WTC11 (cell line): ENCODE measurements around the gene ZNF57. TPM values are rescaled to one million over a fixed set of nuclear protein-coding genes. Genes with fewer than 3 reads are reported as not detected.

Source experiments
- ATAC-seq: fragments of 200-7000 bp; cut with Tn5 transposase; 2 replicates; pipeline ENCODE4 v1.10.0; 2021; ENCODE audit warnings: mild to moderate bottlenecking, moderate library complexity
- CTCF ChIA-PET: fragments of 300-600 bp; sonication (Branson Sonifier 250); formaldehyde crosslinking; loops from one replicate; lab custom pipeline; 2021; ENCODE audit warnings: antibody characterized with exemption; lab: Charles Lee
- POLR2A ChIA-PET: fragments of 350-600 bp; sonication (Branson Sonifier 250); formaldehyde crosslinking; loops from one replicate; lab custom pipeline; 2021; ENCODE audit warnings: antibody characterized with exemption; lab: Charles Lee
- DNase-seq: peaks from one replicate; pipeline ENCODE4 v3.0.0; 2021; ENCODE audit warnings: low spot score
- H3K27ac Mint-ChIP-seq: 2 replicates; pipeline ENCODE4 v1.8.0; 2021; ENCODE audit warnings: mixed read lengths
- H3K27me3 Mint-ChIP-seq: 2 replicates; pipeline ENCODE4 v1.8.0; 2021; ENCODE audit warnings: low read depth, mild to moderate bottlenecking, moderate library complexity, mixed read lengths
- H3K36me3 Mint-ChIP-seq: 2 replicates; pipeline ENCODE4 v1.8.0; 2021; ENCODE audit warnings: mixed read lengths
- H3K4me1 Mint-ChIP-seq: 2 replicates; pipeline ENCODE4 v1.8.0; 2022; ENCODE audit warnings: mixed read lengths
- H3K4me3 Mint-ChIP-seq: 2 replicates; pipeline ENCODE4 v1.8.0; 2021; ENCODE audit warnings: mild to moderate bottlenecking, moderate library complexity, mixed read lengths
- H3K9me3 Mint-ChIP-seq: 2 replicates; pipeline ENCODE4 v1.8.0; 2021; ENCODE audit warnings: mixed read lengths
- EMX1 ChIP-seq: fragments of 250-450 bp; sonication (Bioruptor Pico); IDR thresholded peaks from 2 replicates; pipeline ENCODE4 v1.8.0; 2021; ENCODE audit warnings: mild to moderate bottlenecking
- ESRRA ChIP-seq: sonication (generic); formaldehyde crosslinking; IDR thresholded peaks from 2 replicates; pipeline ENCODE4 v1.8.1; 2022; ENCODE audit warnings: mild to moderate bottlenecking, missing genetic modification reagents, borderline replicate concordance
- FOXK1 ChIP-seq: sonication (generic); formaldehyde crosslinking; IDR thresholded peaks from 2 replicates; pipeline ENCODE4 v1.8.0; 2022; ENCODE audit warnings: mild to moderate bottlenecking, moderate library complexity, missing genetic modification reagents
- IRF2 ChIP-seq: sonication (generic); formaldehyde crosslinking; IDR thresholded peaks from 2 replicates; pipeline ENCODE4 v1.8.0; 2022; ENCODE audit warnings: low read depth, missing genetic modification reagents, borderline replicate concordance
- NR2C2 ChIP-seq: sonication (generic); formaldehyde crosslinking; IDR thresholded peaks from 2 replicates; pipeline ENCODE4 v1.8.0; 2022; ENCODE audit warnings: mild to moderate bottlenecking, missing genetic modification reagents
- OVOL2 ChIP-seq: fragments of 250-450 bp; sonication (Bioruptor Pico); IDR thresholded peaks from 2 replicates; pipeline ENCODE4 v1.9.0; 2021; ENCODE audit warnings: mild to moderate bottlenecking, borderline replicate concordance
- SP1 ChIP-seq: sonication (generic); formaldehyde crosslinking; conservative IDR thresholded peaks from 2 replicates; pipeline ENCODE4 v1.8.1; 2022; ENCODE audit warnings: missing genetic modification reagents
- ZNF138 ChIP-seq: sonication (generic); formaldehyde crosslinking; conservative IDR thresholded peaks from 2 replicates; pipeline ENCODE4 v1.8.1; 2022; ENCODE audit warnings: mild to moderate bottlenecking, moderate library complexity, missing genetic modification reagents
- ZNF232 ChIP-seq: sonication (generic); formaldehyde crosslinking; IDR thresholded peaks from 2 replicates; pipeline ENCODE4 v1.8.0; 2022; ENCODE audit warnings: mild to moderate bottlenecking, missing genetic modification reagents
- ZNF263 ChIP-seq: sonication (generic); formaldehyde crosslinking; IDR thresholded peaks from 2 replicates; pipeline ENCODE4 v1.8.1; 2022; ENCODE audit warnings: low read depth, mild to moderate bottlenecking, moderate library complexity, missing genetic modification reagents
- ZNF317 ChIP-seq: sonication (generic); formaldehyde crosslinking; IDR thresholded peaks from 2 replicates; pipeline ENCODE4 v1.8.1; 2023; ENCODE audit warnings: low read depth, mild to moderate bottlenecking, moderate library complexity, missing genetic modification reagents, borderline replicate concordance
- ZNF396 ChIP-seq: fragments of 250-450 bp; sonication (Bioruptor Pico); IDR thresholded peaks from 2 replicates; pipeline ENCODE4 v1.8.0; 2021; ENCODE audit warnings: mild to moderate bottlenecking, moderate library complexity, borderline replicate concordance
- ZNF423 ChIP-seq: fragments of 250-450 bp; sonication (Bioruptor Pico); IDR thresholded peaks from 2 replicates; pipeline ENCODE4 v2.1.2; 2022; ENCODE audit warnings: mild to moderate bottlenecking, moderate library complexity
- total RNA-seq: library from RNA; stranded (reverse); gene quantifications from 3 replicates; pipeline ENCODE4 v1.2.3, GENCODE V29; 2021
- TF ChIP-seq, protein P1 (sequence below): sonication (generic); formaldehyde crosslinking; IDR thresholded peaks from 2 replicates; pipeline ENCODE4 v1.8.0; 2022; ENCODE audit warnings: mild to moderate bottlenecking, missing genetic modification reagents
- TF ChIP-seq, protein P2 (sequence below): sonication (generic); formaldehyde crosslinking; IDR thresholded peaks from 2 replicates; pipeline ENCODE4 v1.8.0; 2022; ENCODE audit warnings: mild to moderate bottlenecking, missing genetic modification reagents
- TF ChIP-seq, protein P3 (sequence below): sonication (generic); formaldehyde crosslinking; IDR thresholded peaks from 2 replicates; pipeline ENCODE4 v1.8.1; 2022; ENCODE audit warnings: low read depth, missing genetic modification reagents, borderline replicate concordance
- TF ChIP-seq, protein P4 (sequence below): sonication (generic); formaldehyde crosslinking; conservative IDR thresholded peaks from 2 replicates; pipeline ENCODE4 v1.8.1; 2022; ENCODE audit warnings: mild to moderate bottlenecking, missing genetic modification reagents
- TF ChIP-seq, protein P5 (sequence below): sonication (generic); formaldehyde crosslinking; IDR thresholded peaks from 2 replicates; pipeline ENCODE4 v1.8.1; 2023; ENCODE audit warnings: mild to moderate bottlenecking, missing genetic modification reagents, borderline replicate concordance
- TF ChIP-seq, protein P6 (sequence below): sonication (generic); formaldehyde crosslinking; IDR thresholded peaks from 2 replicates; pipeline ENCODE4 v1.8.0; 2023; ENCODE audit warnings: mild to moderate bottlenecking, missing genetic modification reagents
- TF ChIP-seq, protein P7 (sequence below): sonication (generic); formaldehyde crosslinking; IDR thresholded peaks from 2 replicates; pipeline ENCODE4 v1.8.1; 2023; ENCODE audit warnings: mild to moderate bottlenecking, moderate library complexity, missing genetic modification reagents
- TF ChIP-seq, protein P8 (sequence below): fragments of 250-450 bp; sonication (Bioruptor Pico); IDR thresholded peaks from 2 replicates; pipeline ENCODE4 v1.8.0; 2021; ENCODE audit warnings: mild to moderate bottlenecking

Gene ZNF57
- total RNA-seq, 1 experiment from 2014 or later: 8.9 TPM

DNA sequence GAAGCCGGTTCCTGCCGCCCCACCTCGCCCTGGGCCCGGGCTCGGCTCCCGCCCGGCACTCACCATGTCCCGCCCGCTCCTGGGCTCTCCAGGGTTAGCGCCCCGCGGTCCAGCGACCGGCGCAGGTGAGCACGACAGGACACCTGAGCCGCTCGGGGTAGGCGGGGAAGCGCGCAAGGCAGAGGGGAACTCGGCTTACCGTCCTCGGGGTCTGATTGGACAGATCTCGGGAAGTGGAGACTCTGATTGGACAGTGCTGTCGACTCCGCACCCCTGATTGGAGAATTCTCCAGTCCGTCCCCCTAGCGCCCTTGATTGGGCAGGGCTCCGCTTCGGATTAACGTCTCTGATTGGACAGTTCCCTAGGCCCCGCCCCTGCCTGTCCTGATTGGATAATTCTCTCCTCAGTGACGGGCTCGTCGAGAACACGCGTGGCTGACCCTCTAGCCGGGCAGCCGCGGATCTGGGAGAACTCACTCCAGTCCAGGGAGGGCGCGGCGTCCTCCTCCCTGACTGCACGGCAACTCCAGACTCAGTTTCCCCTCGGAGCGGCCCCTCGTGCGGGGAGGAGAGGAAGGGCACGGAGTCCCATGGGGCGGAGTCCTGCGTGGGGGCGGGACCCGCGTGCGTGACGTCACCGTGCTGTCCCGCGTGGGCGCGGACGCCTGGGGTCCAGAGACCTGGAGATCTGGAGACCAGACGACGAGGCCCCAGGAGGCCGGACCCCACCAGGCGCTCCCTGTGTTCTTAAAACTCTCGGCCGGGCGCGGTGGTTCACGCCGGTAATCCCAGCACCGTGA, 44.2 kb downstream of the ZNF57 start, which contains the start of gene ZNF77:
Gene ZNF77, minus strand, starts transcription at position 197 of the 800 bp plus-strand sequence. Its CDS starts 131 bp downstream, at position 66.
- ATAC-seq (peak; percentile 99), DNase-seq (peak; percentile 98)
- no peaks in the 10 kb centered on the region for H3K36me3 Mint-ChIP-seq
- no peaks in the 10 kb centered on the region for H3K27me3 Mint-ChIP-seq
- POLR2A ChIA-PET: interaction anchor here (1.0 kb wide), 1 partner anchor 44 kb away, joined by 4 read pairs; the partner anchor contains the start of gene ZNF57
- H3K9me3 Mint-ChIP-seq: no peaks in the 10 kb centered on the region
- CTCF ChIA-PET: interaction anchor here (0.6 kb wide), 1 partner anchor 104 kb away, joined by 6 read pairs; the partner anchor contains the start of gene ZNF555
- H3K4me1 Mint-ChIP-seq: peaks cover 10% of the 10 kb centered on the region
- peak within 1 kb of the TSS; percentile 90 for H3K27ac Mint-ChIP-seq
- H3K4me3 Mint-ChIP-seq: peak within 1 kb of the TSS; percentile 86
- TF ChIP-seq ESRRA (CRISPR knock-in tag) (0 out of 2 replicates have a peak, but pooled peaks have one; percentile 32), SP1 (CRISPR knock-in tag) (peak; percentile 85), ZNF317 (CRISPR knock-in tag) (no peak), FOXK1 (CRISPR knock-in tag) (no peak), IRF2 (CRISPR knock-in tag) (no peak), NR2C2 (no peak), ZNF396 (no peak), ZNF138 (CRISPR knock-in tag) (no peak), ZNF232 (CRISPR knock-in tag) (0 out of 2 replicates have a peak, but pooled peaks have one; percentile 56), EMX1 (CRISPR knock-in tag) (0 out of 2 replicates have a peak, but pooled peaks have one; percentile 67), OVOL2 (CRISPR knock-in tag) (no peak), ZNF423 (CRISPR knock-in tag) (0 out of 2 replicates have a peak, but pooled peaks have one; percentile 8), ZNF263 (CRISPR knock-in tag) (no peak)
- TF ChIP-seq, protein P1, sequence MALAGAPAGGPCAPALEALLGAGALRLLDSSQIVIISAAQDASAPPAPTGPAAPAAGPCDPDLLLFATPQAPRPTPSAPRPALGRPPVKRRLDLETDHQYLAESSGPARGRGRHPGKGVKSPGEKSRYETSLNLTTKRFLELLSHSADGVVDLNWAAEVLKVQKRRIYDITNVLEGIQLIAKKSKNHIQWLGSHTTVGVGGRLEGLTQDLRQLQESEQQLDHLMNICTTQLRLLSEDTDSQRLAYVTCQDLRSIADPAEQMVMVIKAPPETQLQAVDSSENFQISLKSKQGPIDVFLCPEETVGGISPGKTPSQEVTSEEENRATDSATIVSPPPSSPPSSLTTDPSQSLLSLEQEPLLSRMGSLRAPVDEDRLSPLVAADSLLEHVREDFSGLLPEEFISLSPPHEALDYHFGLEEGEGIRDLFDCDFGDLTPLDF (CRISPR knock-in tag): no peak
- TF ChIP-seq, protein P2, sequence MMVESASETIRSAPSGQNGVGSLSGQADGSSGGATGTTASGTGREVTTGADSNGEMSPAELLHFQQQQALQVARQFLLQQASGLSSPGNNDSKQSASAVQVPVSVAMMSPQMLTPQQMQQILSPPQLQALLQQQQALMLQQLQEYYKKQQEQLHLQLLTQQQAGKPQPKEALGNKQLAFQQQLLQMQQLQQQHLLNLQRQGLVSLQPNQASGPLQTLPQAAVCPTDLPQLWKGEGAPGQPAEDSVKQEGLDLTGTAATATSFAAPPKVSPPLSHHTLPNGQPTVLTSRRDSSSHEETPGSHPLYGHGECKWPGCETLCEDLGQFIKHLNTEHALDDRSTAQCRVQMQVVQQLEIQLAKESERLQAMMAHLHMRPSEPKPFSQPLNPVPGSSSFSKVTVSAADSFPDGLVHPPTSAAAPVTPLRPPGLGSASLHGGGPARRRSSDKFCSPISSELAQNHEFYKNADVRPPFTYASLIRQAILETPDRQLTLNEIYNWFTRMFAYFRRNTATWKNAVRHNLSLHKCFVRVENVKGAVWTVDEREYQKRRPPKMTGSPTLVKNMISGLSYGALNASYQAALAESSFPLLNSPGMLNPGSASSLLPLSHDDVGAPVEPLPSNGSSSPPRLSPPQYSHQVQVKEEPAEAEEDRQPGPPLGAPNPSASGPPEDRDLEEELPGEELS (CRISPR knock-in tag): no peak
- TF ChIP-seq, protein P3, sequence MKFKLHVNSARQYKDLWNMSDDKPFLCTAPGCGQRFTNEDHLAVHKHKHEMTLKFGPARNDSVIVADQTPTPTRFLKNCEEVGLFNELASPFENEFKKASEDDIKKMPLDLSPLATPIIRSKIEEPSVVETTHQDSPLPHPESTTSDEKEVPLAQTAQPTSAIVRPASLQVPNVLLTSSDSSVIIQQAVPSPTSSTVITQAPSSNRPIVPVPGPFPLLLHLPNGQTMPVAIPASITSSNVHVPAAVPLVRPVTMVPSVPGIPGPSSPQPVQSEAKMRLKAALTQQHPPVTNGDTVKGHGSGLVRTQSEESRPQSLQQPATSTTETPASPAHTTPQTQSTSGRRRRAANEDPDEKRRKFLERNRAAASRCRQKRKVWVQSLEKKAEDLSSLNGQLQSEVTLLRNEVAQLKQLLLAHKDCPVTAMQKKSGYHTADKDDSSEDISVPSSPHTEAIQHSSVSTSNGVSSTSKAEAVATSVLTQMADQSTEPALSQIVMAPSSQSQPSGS: no peak
- TF ChIP-seq, protein P4, sequence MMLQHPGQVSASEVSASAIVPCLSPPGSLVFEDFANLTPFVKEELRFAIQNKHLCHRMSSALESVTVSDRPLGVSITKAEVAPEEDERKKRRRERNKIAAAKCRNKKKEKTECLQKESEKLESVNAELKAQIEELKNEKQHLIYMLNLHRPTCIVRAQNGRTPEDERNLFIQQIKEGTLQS: no peak
- TF ChIP-seq, protein P5, sequence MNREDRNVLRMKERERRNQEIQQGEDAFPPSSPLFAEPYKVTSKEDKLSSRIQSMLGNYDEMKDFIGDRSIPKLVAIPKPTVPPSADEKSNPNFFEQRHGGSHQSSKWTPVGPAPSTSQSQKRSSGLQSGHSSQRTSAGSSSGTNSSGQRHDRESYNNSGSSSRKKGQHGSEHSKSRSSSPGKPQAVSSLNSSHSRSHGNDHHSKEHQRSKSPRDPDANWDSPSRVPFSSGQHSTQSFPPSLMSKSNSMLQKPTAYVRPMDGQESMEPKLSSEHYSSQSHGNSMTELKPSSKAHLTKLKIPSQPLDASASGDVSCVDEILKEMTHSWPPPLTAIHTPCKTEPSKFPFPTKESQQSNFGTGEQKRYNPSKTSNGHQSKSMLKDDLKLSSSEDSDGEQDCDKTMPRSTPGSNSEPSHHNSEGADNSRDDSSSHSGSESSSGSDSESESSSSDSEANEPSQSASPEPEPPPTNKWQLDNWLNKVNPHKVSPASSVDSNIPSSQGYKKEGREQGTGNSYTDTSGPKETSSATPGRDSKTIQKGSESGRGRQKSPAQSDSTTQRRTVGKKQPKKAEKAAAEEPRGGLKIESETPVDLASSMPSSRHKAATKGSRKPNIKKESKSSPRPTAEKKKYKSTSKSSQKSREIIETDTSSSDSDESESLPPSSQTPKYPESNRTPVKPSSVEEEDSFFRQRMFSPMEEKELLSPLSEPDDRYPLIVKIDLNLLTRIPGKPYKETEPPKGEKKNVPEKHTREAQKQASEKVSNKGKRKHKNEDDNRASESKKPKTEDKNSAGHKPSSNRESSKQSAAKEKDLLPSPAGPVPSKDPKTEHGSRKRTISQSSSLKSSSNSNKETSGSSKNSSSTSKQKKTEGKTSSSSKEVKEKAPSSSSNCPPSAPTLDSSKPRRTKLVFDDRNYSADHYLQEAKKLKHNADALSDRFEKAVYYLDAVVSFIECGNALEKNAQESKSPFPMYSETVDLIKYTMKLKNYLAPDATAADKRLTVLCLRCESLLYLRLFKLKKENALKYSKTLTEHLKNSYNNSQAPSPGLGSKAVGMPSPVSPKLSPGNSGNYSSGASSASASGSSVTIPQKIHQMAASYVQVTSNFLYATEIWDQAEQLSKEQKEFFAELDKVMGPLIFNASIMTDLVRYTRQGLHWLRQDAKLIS (CRISPR knock-in tag): no peak
- TF ChIP-seq, protein P6, sequence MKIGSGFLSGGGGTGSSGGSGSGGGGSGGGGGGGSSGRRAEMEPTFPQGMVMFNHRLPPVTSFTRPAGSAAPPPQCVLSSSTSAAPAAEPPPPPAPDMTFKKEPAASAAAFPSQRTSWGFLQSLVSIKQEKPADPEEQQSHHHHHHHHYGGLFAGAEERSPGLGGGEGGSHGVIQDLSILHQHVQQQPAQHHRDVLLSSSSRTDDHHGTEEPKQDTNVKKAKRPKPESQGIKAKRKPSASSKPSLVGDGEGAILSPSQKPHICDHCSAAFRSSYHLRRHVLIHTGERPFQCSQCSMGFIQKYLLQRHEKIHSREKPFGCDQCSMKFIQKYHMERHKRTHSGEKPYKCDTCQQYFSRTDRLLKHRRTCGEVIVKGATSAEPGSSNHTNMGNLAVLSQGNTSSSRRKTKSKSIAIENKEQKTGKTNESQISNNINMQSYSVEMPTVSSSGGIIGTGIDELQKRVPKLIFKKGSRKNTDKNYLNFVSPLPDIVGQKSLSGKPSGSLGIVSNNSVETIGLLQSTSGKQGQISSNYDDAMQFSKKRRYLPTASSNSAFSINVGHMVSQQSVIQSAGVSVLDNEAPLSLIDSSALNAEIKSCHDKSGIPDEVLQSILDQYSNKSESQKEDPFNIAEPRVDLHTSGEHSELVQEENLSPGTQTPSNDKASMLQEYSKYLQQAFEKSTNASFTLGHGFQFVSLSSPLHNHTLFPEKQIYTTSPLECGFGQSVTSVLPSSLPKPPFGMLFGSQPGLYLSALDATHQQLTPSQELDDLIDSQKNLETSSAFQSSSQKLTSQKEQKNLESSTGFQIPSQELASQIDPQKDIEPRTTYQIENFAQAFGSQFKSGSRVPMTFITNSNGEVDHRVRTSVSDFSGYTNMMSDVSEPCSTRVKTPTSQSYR: no peak
- TF ChIP-seq, protein P7, sequence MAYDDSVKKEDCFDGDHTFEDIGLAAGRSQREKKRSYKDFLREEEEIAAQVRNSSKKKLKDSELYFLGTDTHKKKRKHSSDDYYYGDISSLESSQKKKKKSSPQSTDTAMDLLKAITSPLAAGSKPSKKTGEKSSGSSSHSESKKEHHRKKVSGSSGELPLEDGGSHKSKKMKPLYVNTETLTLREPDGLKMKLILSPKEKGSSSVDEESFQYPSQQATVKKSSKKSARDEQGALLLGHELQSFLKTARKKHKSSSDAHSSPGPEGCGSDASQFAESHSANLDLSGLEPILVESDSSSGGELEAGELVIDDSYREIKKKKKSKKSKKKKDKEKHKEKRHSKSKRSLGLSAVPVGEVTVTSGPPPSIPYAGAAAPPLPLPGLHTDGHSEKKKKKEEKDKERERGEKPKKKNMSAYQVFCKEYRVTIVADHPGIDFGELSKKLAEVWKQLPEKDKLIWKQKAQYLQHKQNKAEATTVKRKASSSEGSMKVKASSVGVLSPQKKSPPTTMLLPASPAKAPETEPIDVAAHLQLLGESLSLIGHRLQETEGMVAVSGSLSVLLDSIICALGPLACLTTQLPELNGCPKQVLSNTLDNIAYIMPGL (CRISPR knock-in tag): 0 out of 2 replicates have a peak, but pooled peaks have one; percentile 87
- TF ChIP-seq, protein P8, sequence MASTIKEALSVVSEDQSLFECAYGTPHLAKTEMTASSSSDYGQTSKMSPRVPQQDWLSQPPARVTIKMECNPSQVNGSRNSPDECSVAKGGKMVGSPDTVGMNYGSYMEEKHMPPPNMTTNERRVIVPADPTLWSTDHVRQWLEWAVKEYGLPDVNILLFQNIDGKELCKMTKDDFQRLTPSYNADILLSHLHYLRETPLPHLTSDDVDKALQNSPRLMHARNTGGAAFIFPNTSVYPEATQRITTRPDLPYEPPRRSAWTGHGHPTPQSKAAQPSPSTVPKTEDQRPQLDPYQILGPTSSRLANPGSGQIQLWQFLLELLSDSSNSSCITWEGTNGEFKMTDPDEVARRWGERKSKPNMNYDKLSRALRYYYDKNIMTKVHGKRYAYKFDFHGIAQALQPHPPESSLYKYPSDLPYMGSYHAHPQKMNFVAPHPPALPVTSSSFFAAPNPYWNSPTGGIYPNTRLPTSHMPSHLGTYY (CRISPR knock-in tag): 0 out of 2 replicates have a peak, but pooled peaks have one; percentile 41
